Measurements from ENCODE around the gene ARID4A. TPM values are rescaled to one million over a fixed set of nuclear protein-coding genes. Genes with fewer than 3 reads are reported as not detected.

ARID4A gene
- total and polyA plus RNA-seq, 2 of the 13 experiments (the other 11 are each of a cell fraction or from before 2014, with no cell fraction given), result 7.2 to 9.7 TPM

DNA sequence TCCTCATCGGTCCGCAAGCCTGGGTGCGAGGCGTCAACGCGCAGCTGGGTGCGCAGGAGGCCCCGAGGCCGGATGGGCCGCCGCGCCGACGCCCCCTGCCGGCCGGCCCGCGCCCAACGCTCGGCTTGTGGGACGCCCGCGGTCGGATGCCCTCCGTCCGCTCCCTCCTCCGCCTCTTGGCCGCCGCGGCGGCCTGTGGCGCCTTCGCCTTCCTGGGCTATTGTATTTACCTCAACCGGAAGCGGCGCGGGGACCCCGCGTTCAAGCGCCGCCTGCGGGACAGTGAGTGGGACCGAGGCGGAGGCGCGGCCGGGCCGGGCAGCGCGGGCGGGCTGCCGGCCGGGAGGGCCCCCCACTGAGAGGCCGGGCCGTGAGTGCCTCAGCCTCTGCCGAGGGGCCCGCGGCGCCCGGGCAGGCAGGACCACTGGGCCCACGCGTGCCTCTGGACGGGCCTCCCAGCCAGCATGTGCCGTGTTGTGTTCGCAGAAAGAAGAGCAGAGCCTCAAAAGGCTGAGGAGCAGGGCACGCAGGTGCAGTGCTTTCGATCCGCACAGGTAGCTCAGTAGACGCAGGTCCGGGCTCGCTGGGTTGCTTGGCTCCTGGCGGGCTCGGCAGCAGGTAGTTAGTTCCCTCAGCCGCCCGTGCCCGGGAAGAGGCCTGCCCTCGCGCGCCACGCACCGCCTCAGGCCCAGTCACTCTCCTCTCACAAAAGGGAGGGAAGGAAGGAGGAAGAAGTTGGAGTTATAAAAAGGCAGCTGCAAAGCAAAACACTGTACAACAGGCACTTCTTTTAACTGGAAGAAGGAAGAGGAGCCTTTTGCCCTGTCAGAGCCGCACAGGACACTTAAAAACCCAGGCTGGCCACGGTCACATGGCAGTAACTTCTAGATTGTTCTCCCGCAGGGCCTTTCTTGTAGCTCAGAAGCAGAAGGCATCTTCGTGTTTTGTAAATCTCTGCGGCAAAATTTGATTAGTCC, 97.7 kb downstream of the ARID4A start, which contains the start of gene TOMM20L (continued):
- TF ChIP-seq, protein P1, sequence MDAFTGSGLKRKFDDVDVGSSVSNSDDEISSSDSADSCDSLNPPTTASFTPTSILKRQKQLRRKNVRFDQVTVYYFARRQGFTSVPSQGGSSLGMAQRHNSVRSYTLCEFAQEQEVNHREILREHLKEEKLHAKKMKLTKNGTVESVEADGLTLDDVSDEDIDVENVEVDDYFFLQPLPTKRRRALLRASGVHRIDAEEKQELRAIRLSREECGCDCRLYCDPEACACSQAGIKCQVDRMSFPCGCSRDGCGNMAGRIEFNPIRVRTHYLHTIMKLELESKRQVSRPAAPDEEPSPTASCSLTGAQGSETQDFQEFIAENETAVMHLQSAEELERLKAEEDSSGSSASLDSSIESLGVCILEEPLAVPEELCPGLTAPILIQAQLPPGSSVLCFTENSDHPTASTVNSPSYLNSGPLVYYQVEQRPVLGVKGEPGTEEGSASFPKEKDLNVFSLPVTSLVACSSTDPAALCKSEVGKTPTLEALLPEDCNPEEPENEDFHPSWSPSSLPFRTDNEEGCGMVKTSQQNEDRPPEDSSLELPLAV (CRISPR knock-in tag; conservative IDR thresholded peaks at IDR 0.05; ENCODE audit: low read depth), result no peak
- TF ChIP-seq NFKB2 (CRISPR knock-in tag; IDR thresholded peaks at IDR 0.05; ENCODE audit: borderline replicate concordance) (peak; percentile 34; the same call in 1 of the 2 replicates), KMT2B (CRISPR knock-in tag; IDR thresholded peaks at IDR 0.05) (no peak), KAT2B (IDR thresholded peaks at IDR 0.05; ENCODE audit: borderline replicate concordance, low read depth, low read length) (no peak), HIVEP1 (CRISPR knock-in tag; IDR thresholded peaks at IDR 0.05) (peak; percentile 55), ZNF598 (CRISPR knock-in tag; IDR thresholded peaks at IDR 0.05; ENCODE audit: borderline replicate concordance) (no peak), WIZ (CRISPR knock-in tag; IDR thresholded peaks at IDR 0.05) (no peak), KMT2A (CRISPR knock-in tag; IDR thresholded peaks at IDR 0.05) (peak; percentile 37; the same call in 1 of the 2 replicates), ZNF564 (CRISPR knock-in tag; IDR thresholded peaks at IDR 0.05) (no peak), ZNF549 (CRISPR knock-in tag; IDR thresholded peaks at IDR 0.05) (no peak), ZNF562 (CRISPR knock-in tag; IDR thresholded peaks at IDR 0.05; ENCODE audit: borderline replicate concordance) (no peak), PITX1 (CRISPR knock-in tag; IDR thresholded peaks at IDR 0.05) (no peak), NBN (conservative IDR thresholded peaks at IDR 0.05) (no peak), ZFP62 (CRISPR knock-in tag; IDR thresholded peaks at IDR 0.05) (no peak), HNRNPK (IDR thresholded peaks at IDR 0.05; ENCODE audit: low read depth, low read length, poor library complexity, severe bottlenecking) (no peak), RFX5 (IDR thresholded peaks at IDR 0.05; ENCODE audit: low read depth, low read length) (no peak), RNF2 (conservative IDR thresholded peaks at IDR 0.05; ENCODE audit: low read depth) (peak; percentile 84), MED13 (CRISPR knock-in tag; IDR thresholded peaks at IDR 0.05) (no peak), ZNF558 (CRISPR knock-in tag; IDR thresholded peaks at IDR 0.05; ENCODE audit: borderline replicate concordance) (no peak; the same call in 1 of the 2 replicates), ZKSCAN8 (CRISPR knock-in tag; IDR thresholded peaks at IDR 0.05; ENCODE audit: borderline replicate concordance) (no peak)
- TF ChIP-seq, protein P2, sequence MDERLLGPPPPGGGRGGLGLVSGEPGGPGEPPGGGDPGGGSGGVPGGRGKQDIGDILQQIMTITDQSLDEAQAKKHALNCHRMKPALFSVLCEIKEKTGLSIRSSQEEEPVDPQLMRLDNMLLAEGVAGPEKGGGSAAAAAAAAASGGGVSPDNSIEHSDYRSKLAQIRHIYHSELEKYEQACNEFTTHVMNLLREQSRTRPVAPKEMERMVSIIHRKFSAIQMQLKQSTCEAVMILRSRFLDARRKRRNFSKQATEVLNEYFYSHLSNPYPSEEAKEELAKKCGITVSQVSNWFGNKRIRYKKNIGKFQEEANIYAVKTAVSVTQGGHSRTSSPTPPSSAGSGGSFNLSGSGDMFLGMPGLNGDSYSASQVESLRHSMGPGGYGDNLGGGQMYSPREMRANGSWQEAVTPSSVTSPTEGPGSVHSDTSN (CRISPR knock-in tag; IDR thresholded peaks at IDR 0.05), result no peak
- TF ChIP-seq, protein P3, sequence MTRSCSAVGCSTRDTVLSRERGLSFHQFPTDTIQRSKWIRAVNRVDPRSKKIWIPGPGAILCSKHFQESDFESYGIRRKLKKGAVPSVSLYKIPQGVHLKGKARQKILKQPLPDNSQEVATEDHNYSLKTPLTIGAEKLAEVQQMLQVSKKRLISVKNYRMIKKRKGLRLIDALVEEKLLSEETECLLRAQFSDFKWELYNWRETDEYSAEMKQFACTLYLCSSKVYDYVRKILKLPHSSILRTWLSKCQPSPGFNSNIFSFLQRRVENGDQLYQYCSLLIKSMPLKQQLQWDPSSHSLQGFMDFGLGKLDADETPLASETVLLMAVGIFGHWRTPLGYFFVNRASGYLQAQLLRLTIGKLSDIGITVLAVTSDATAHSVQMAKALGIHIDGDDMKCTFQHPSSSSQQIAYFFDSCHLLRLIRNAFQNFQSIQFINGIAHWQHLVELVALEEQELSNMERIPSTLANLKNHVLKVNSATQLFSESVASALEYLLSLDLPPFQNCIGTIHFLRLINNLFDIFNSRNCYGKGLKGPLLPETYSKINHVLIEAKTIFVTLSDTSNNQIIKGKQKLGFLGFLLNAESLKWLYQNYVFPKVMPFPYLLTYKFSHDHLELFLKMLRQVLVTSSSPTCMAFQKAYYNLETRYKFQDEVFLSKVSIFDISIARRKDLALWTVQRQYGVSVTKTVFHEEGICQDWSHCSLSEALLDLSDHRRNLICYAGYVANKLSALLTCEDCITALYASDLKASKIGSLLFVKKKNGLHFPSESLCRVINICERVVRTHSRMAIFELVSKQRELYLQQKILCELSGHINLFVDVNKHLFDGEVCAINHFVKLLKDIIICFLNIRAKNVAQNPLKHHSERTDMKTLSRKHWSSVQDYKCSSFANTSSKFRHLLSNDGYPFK (CRISPR knock-in tag; IDR thresholded peaks at IDR 0.05; ENCODE audit: borderline replicate concordance), result no peak
- TF ChIP-seq, protein P4, sequence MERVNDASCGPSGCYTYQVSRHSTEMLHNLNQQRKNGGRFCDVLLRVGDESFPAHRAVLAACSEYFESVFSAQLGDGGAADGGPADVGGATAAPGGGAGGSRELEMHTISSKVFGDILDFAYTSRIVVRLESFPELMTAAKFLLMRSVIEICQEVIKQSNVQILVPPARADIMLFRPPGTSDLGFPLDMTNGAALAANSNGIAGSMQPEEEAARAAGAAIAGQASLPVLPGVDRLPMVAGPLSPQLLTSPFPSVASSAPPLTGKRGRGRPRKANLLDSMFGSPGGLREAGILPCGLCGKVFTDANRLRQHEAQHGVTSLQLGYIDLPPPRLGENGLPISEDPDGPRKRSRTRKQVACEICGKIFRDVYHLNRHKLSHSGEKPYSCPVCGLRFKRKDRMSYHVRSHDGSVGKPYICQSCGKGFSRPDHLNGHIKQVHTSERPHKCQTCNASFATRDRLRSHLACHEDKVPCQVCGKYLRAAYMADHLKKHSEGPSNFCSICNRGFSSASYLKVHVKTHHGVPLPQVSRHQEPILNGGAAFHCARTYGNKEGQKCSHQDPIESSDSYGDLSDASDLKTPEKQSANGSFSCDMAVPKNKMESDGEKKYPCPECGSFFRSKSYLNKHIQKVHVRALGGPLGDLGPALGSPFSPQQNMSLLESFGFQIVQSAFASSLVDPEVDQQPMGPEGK (CRISPR knock-in tag; IDR thresholded peaks at IDR 0.05), result no peak

Data from HepG2 (cell line).